HG02798 (cell line): ENCODE data around the gene BAG3.
A peak's percentile ranks its signal among the peaks of the same experiment; 100 is the strongest.
"Not testable (repeated sequence)": the region's sequence is repeated elsewhere in the genome, so short reads cannot be mapped to it uniquely, and the experiment has no call there.

Experiments
- ATAC-seq: cut with Tn5 transposase; IDR thresholded peaks from one replicate; pipeline ENCODE4 v1.9.1; 2021; ENCODE audit warnings: mild to moderate bottlenecking; ENCODE audit not compliant: unreplicated experiment, poor library complexity

Gene BAG3

DNA sequence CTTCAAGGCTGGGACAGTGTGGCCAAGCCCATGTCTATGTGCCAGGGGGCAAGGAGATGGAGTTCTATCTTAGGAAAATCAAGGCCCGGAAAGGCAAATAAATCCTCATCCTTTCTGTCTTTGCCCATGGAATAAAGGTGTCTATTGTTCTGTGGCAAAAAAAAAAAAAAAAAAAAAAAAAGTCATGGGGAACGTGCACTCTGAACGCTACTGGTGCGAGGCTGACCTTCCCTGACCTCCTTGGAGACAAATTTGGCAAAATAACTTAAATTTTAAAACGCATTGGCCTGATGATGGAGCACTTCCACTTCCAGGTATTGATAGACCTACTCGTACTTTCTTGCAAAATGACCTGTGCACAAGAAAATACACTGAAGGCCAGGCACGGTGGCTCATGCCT is 12.2 kb upstream of the BAG3 start:
- ATAC-seq, result no peak

DNA sequence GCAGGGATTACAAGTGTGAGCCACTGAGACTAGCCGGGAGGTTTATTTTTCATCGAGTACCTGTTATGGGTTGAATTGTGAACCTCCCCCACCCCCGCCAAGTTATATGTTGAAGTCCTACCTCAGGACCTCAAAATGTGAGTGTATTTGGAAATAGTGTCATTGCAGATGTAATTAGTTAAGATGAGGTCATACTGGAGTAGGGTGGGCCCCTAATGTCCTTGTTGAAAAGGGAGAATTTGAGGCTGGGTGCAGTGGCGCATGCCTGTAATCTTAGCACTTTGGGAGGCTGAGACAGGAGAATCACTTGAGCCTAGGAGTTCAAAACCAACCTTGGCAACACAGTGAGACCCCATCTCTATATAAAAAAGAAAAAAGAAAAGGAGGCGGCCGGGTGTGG is 10.8 kb upstream of the BAG3 start:
- ATAC-seq, result no peak

DNA sequence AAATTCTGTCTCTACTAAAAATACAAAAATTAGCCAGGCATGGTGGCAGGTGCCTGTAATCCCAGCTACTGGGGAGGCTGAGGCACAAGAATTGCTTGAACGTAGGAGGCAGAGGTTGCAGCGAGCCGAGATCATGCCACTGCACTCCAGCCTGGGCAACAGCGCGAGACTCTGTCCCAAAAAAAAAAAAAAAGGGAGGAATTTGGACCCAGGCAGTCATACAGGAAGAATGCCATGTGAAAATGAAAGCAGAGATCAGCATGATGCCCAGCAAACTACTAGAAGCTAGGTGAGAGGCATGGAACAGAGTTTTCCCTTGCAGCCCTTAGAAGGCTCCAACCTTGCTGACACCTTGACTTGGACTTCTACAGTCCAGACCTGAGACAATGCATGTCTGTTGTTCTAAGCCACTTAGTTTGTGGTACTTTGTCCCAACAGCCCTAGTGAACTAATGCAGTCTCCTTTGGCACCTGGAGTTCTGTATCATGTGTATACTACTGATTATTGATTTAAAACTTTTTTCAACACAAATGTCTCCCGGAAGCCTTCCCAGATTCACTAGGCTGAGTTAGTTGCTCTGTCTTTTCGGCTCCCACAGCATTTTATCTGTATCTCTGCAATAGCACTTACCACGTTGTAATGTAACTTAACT is 10.2 kb upstream of the BAG3 start:
- no peak for ATAC-seq

DNA sequence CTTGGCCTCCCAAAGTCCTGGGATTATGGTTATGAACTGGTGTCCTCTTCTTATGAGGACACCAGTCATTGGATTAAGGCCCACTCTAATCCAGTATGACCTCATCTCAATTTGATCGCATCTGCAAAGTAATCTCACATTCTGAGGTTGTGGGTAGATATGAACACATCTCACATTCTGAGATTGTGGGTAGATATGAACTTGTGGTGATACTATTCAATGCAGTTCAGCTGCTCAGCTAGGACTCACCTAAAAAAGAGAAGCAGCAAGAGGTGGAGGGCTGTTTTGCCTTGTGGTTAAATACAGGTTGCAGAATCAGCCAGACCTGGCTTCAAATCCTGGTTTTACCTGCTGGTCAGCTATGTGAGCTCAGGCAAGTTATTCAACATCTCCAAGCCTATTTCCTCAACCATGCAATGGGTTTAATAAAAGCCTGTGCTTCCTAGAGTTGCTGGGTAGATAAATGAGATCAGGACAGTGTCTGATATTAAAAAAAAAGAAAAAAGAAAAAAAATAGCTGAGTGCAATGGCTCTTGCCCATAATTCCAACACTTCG is 8.5 kb upstream of the BAG3 start:
- no peak for ATAC-seq

DNA sequence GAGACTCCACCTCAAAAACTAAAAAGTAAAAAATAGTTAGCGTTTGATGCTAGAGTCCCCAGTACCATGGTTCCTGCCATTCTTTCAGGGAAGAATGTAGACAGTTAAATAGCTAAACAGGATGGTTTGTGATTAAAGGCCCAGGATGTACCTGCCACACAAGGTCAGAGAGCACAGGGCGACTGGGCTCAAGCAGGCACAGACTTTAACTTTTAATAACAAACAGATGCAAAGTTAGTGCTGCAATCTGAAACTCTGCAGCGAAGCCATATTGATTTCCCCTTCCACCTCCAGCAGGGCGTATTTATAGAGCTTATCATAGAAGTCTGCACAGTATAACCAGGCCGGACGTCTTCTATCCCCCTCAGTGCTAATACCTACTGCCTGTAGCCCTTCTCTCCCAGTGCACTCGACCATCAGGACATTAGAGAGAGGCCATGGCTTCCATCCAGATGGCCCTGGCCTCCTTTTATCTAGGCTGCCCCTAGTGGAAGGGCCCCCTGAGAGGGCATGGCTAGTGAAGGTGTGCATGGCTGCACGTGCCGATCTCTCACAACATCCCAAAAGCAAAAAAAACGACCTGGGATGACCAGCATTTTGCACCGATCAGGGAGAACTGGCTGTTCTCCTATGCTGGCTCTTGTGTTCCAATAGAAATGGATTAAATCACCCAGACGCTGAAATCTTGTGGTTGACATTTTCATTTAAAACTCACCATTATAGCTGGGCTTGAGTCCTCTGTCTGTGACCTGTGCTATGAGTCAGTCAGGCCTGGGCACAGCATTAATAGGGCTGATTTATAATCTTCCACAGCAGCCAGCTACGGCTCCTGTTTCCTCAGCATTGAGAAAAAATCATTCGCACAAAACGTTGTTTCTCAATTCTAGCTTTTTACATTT is 7.6 kb upstream of the BAG3 start:
- no peak for ATAC-seq

DNA sequence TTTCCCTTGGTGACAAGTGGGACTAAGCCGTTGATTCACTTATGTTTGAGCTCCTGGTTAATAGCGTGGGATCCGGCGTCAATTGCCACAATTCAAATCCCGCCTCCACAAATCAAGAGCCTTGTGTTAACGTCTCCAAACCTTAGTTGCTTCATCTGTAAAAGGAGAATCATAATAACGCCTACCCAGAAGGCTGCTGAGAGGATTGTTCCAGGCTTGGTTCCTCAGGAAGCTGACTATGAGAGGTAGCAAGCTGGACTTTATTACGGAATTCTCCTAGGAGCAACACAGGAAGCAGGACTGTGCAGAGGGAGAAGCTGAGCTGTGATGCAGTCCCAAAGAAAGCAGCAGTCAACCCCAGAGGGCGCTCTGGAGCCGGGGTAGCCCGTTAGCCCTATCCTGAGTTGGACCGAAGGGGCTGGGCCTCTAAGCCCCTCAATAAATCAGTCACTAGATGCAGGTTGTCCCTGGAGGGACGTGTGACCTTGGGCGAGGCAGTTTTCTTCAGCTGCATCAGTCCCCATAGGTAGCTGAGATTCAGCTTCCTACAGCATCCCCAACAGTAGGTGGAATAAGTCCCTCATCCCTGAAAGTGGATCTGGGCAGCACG is 6.9 kb upstream of the BAG3 start:
- ATAC-seq, result no peak

DNA sequence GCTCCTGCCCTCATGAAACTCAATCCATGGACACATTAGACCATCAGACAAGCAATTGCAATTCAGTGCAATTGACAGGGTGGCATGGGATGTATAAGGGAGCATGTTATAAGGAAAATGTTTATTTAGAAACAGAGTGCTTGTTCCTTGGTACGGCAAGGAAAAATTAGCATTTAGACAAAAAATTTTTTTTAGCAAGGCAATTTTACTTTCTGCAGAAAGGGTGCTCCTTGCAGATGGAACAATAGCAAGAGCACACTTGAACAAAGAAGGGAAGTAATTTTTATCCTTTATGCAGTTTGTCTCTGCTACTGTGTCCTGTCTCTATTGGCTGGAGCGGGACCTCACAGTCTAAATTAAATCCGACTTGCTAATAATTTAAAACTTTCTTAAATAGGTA is 6.2 kb upstream of the BAG3 start:
- no peak for ATAC-seq

DNA sequence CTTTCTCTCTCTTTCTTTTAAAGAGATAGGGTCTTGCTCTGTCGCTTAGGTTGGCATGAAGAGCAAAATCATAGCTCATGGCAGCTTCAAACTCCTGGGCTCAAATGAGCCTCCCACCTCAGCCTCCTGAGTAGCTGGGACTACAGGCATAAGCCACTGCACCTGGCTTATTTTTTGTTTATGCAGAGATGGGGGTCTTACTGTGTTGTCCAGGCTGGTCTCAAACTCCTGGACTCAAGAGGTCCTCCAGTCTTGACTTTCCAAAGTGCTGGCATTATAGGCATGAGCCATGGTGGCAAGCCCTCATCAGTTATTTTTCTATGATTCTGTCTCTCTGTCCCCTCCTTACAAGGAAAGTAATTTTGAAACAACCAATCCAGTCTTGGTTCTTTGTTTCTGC is 1.1 kb upstream of the BAG3 start:
- no peak for ATAC-seq

DNA sequence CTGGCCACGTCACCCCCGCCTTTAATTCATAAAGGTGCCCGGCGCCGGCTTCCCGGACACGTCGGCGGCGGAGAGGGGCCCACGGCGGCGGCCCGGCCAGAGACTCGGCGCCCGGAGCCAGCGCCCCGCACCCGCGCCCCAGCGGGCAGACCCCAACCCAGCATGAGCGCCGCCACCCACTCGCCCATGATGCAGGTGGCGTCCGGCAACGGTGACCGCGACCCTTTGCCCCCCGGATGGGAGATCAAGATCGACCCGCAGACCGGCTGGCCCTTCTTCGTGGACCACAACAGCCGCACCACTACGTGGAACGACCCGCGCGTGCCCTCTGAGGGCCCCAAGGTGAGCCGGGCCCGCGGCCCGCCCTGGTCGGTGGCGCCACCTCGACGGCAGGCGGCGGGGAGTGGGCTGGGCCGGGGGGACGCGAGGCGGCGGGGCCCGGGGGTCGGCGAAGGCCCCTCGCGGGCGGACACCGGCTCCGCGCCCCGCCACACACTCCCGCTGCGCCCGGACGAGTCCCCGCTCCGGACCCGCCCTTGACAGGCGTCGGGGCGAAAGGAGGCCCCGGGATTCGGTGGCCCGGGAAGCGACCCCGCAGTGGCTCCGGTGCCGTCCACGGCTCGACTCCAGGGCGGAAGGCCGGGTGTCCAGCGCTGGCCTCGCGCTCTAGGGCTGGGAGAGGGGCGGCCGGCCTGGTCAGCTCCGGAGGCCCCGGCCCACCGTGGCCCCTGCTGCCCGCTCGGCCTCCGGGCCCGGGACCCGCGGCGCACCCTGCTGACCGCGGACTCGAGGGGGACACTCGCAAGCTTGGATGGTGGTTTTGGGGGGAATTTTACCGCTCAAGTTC is 557 bp downstream of the BAG3 start:
- peak; percentile 9 for ATAC-seq

DNA sequence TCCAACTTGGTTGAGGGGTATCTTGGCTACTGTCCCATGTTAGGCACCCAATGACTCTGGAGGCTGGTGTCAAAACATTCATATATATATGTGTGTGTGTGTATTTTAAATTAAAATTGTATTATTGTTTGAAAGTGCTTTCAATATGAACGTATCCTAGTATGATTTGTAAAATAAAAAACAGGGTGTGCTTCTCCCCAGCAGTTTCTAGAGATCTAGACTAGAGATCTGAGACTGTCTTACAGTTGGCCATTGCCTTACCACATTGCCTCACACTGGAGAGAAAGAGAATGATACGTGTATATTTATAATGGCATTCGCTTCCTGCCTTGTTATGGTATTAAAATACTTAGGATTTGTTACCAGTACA is 1.2 kb downstream of the BAG3 start:
- no peak for ATAC-seq

DNA sequence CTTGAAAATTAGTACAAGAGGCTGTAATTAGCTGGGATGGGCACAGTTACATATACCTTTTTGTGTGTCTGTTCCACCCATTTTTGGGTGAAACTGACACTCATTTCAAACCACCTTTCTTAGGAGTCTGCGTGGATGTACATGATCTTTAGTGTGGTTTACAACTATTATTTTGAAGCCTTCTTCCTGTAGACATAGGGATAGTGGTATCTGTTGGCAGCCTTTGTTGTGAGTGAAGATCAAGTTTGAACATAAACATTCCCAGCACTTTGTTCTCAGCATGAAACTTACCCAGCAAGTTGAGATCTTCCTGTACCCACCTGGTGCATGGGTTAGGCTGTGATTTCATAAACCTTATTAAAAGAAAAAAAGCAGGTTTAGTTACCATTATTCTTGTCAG is 2.0 kb downstream of the BAG3 start:
- no peak for ATAC-seq

DNA sequence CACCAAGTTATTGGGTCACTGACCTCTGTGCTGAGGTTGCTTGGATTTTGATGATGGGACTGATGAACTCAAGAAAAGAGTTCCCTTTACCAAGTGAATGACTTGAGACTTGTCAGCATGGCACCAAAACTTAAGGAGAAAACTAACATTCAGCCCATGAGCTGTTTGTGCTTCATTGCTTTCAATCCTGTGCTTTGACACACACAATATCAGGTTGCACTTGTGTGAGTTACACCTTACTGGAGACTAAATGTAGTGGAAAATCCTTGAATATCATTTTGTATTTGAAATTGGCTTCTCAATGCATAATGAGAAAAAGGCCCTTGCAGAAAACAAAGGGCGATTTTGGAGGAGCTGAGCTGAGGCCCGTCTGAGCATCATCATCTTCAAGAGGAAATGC is 2.7 kb downstream of the BAG3 start:
- ATAC-seq, result no peak

DNA sequence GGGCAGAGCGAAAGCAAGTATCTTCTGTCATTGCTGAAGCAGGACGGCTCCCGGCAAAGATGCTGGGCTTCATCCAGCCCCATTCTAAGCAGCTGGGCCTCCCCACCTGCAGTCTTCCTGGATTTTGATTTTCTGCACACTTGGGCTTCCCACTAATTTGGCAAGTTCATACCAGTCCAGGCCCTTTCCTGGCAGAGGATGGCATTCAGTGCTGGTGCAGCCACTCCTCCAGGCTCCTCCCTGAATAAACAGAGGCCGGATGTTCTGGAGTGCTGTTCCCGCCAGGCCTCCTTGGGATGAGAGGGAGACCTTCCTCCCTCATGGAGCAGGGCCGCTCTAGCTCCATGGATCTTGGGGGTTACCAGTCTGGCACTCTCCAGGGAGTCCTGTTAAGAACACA is 3.4 kb downstream of the BAG3 start:
- no peak for ATAC-seq

DNA sequence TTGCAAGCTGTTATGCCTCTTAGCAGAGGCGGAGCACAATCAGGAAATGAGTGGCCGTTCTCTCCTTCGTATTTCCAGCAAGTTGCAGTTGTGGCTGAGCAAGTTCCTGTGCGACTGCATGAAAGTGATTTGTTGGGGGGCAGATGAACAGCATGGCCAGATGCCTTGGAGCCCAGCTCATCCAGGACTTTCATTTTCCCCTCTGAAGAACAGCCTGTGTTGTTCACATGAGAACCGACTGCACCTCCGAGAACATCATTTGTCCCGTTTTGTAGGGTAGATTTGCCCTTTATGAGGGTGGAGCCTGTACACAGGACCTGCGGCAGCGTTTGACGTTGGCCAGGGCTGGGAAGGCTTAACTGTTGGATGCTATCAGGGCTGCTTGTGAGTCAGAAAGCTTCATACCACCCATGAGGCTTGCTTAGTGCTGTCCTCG is 4.4 kb downstream of the BAG3 start:
- ATAC-seq, result no peak

DNA sequence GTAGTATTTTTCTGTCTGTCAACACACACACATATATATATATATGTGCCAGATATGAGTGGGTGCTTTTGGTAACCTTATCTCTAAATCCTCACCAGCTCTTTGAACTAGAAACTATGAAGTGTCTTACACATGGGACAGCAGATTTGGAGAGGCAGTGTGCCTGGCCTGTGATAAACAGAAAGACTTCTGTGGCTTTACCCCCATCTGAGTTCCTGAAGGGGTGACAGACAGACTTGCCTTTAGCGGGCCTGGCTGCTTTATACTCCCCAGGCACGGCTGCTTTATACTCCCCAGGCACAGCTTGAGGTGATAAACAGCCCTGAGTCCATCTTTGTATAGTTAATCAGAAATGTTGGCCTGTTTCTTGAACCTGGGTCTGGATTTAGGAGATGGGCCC is 5.6 kb downstream of the BAG3 start:
- no peak for ATAC-seq

DNA sequence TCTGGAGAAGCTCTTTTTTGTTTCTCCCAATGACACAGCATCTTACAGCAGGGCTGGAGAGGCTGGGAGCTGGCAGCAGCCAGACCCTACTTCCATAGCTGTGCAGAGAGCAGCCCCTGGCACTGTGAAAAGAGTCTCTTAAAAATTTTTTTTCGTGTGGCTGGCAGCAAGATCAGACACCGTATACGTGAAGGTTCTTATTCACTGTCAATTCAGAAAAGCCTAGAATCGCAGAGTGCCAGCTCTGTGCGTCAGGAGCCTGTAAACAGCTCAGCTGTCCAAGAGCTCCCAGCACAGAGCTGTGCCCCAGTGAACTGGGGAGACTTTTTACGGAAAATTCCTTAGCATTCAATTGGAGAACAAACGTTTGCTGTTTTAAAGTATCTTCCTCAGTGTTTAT is 6.5 kb downstream of the BAG3 start:
- no peak for ATAC-seq

DNA sequence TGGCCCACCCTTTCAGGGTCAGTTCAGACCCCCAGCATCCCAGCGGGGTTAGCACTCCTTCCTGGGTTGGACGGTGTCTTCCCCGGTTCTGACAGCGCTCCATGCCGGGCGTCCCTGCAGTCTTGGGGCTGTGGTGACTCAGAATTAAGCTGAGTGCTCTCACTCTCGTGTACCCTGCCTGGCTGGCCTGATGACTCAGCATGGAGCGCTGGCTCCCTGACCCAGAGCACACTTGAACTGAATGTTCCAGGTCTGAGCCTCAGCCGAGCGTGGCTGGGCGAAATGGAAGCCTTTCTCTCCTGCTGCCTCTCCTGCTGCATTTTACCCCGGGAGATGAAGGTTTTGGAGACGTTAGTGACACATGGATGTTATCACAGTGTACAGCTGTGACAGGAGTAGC is 7.1 kb downstream of the BAG3 start:
- ATAC-seq, result no peak

DNA sequence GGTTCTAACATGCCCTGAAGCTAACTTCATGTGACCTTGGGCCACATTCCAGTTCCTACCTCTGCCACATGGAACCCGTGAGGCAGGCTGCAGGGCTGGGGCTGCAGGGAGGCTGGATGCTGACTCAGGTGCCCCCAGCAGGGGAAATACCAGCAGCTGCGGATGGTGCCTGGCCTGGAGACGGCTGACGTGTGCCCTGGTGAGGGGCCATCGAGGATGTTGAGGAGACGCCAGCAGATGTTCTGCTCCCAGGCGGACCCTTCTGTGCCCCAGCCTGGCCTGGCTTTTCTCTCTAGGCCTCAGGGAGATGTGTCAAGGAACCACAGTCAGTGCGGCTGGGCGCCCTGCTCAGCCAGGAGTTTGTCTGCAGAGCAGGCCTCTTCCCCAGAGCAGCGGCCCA is 8.8 kb downstream of the BAG3 start:
- ATAC-seq, result no peak

DNA sequence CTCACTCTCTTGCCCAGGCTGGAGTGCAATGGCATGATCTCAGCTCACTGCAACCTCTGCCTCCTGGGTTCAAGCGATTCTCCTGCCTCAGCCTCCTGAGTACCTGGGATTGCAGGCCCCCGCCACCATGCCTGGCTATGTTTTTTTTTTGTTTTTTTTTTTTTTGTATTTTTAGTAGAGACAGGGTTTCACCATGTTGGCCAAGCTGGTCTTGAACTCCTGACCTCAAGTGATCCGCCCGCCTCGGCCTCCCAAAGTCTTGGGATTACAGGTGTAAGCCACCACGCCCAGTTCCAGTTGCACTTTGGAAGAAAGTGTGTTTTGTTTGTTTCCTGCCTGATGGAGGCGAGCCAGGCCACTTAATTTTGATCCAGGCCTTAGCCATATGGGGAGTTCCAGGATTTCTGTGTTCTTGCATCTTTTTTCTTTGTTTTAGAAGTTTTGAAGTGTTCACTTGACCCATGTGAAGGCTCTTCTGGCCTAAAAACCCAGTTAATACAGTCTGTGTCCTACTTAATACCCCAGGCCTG is 11.0 kb downstream of the BAG3 start:
- not testable (repeated sequence) for ATAC-seq
